DMS 273 (cell line): Measurements from ENCODE around the gene PTBP1.
A peak's percentile ranks its signal among the peaks of the same experiment; 100 is the strongest.

Experiments used
- DNase-seq: peaks from one replicate; lab custom pipeline; 2025; ENCODE audit not compliant: unreplicated experiment; lab: John Stamatoyannopoulos, UW

Gene PTBP1

GRCh38 chr19:796692-797527 is at the start of gene PTBP1:
PTBP1 (plus strand) TSS chr19:797452; CDS start chr19:797498, 46 bp downstream.
- peak; percentile 100 for DNase-seq

DNA sequence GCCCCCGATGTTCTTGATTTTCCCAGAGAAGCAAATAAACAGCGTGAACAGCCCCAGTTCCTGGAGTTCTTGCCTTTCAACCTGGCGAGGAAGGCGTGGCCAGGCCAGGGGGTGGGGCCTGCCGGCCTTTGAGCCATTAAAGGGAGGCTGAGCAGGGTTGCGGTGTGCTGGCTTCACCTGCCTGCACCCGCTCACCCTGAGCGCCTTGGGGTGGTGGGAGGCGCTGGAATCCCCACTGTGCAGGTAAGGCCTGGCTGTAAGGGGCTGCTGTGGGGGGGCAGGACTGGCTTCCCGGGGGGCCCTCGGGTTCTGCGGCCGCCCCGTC is 49.0 kb upstream of the PTBP1 start:
- no peak for DNase-seq

- no peak for DNase-seq
These were observed 47.4 kb upstream of the PTBP1 start for GRCh38 chr19:749811-750210.

DNA sequence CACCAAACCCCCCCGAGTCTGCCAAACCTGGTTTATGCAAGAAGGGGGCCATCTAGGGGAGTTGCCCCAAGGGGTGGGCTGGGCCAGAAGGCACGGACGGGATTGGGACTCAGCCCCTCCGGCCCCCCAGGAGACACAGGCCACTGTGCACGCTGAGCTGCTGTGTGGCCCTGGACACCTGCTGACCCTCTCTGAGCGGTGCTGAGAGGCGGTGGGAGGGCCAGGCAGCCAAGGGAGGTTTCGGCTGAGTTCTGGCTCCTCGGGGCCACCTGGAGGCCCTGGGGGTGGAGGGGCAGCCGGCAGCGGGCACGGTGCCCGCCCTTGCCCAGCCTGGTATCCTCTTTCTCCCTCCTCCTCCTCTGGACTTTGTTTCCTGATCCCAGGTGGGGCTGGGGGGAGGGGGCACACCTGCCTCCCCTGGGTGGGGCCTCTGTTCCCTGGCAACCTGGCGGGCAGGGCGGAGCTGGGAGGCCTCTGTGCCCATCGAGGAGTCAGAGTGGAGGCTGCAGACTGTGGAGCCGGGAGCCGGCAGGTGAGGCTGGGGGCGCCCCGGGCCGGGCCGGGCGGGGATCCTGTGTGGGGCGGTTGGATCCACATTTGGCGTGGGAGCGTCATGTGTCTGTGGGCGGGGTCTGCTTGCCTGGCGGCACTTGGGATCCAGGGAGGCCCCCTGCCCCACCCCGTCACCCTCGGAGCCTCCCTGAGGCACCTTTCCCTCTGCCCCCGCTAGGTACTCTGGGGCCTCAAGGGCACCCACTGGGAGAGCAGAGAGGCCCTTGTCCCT is 46.4 kb upstream of the PTBP1 start, which contains the start of gene MISP:
Gene MISP (plus strand): TSS at position 473 of the 784 bp plus-strand sequence. CDS start 5,835 bp downstream, outside the sequence.
- DNase-seq, result no peak

- no peak for DNase-seq
These were observed 45.5 kb upstream of the PTBP1 start for GRCh38 chr19:751501-752341.

GRCh38 chr19:752652-753517 is 44.4 kb upstream of the PTBP1 start:
- no peak for DNase-seq

DNA sequence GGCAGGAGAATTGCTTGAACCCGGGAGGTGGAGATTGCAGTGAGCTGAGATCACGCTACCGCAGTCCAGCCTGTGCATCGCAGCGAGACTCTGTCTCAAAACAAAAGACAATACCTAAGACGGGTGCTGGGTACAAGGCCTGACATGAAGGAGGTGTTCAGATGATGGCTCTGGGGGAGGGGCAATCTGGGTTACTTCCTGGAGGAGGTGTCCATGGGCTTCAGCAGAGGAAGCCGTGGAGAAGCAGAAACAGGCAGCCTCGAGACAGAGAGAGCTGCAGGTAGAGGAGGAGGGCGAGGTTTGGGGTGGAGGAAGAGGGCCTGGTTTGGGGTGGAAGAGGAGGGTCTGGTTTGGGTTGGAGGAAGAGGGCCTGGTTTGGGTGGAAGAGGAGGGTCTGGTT is 42.7 kb upstream of the PTBP1 start:
- no peak for DNase-seq

- DNase-seq, result no peak
These were observed 42.2 kb upstream of the PTBP1 start for GRCh38 chr19:755063-755462.

- peak; percentile 47 for DNase-seq
These were observed 41.0 kb upstream of the PTBP1 start for GRCh38 chr19:756236-756635.

- DNase-seq, result no peak
These were observed 40.2 kb upstream of the PTBP1 start for GRCh38 chr19:756821-757688.

DNA sequence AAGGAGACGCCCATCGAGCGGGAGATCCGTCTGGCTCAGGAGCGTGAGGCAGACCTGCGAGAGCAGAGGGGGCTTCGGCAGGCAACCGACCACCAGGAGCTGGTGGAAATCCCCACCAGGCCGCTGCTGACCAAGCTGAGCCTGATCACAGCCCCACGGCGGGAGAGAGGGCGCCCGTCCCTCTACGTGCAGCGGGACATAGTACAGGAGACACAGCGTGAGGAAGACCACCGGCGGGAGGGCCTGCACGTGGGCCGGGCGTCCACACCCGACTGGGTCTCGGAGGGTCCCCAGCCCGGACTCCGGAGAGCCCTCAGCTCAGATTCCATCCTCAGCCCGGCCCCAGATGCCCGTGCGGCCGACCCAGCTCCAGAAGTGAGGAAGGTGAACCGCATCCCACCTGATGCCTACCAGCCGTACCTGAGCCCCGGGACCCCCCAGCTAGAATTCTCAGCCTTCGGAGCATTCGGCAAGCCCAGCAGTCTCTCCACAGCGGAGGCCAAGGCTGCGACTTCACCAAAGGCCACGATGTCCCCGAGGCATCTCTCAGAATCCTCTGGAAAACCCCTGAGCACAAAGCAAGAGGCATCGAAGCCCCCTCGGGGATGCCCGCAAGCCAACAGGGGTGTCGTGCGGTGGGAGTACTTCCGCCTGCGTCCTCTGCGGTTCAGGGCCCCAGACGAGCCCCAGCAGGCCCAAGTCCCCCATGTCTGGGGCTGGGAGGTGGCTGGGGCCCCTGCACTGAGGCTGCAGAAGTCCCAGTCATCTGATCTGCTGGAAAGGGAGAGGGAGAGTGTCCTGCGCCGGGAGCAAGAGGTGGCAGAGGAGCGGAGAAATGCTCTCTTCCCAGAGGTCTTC is 39.2 kb upstream of the PTBP1 start:
- DNase-seq, result no peak

- DNase-seq, result no peak
These were observed 34.1 kb upstream of the PTBP1 start for GRCh38 chr19:763181-763580.

- no peak for DNase-seq
These were observed 33.4 kb upstream of the PTBP1 start for GRCh38 chr19:763869-764268.

- no peak for DNase-seq
These were observed 33.0 kb upstream of the PTBP1 start for GRCh38 chr19:764301-764700.

DNA sequence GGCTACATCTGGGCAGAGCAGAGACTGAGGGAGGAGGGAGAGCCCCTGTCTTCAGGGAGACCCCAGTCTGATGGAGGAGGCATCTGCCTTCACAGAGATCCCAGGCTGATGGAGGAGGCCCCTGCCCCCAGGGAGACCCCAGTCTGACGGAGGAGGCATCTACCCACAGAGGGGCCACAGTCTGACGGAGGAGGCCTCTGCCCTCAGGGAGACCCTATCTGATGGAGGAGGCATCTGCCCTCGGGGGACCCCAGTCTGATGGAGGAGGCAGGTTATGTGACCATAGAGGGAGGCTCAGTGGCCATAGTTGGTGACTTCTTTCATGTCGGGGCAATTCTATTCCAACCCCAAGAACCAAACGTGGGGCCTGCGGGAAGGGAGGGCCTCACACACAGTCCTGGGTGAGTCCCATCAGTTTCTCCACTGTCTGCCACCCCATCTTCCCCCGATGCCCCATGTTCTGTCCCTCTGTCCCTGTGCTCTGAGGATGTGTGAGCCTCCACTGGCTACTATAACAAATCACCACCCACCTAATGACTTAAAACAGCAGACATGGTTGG is 32.0 kb upstream of the PTBP1 start:
- DNase-seq, result no peak

DNA sequence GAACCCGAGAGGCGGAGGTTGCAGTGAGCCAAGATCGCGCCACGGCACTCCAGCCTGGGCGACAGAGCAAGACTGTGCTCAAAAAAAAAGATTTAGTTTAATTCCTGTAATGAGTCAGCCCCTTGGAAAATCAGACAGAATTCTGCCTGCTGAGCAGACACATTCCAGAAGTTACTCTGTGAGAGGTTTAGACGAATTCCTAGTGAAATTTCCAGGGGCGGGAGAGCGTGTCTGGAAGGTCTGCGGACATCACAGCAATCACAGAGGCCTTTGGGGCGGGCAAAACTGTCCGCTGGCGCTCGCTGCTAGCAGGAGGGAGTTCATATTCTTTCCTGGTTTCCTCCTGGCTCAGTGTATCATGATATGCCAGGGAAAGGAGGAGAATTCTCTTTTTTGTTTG is 28.8 kb upstream of the PTBP1 start:
- no peak for DNase-seq

DNA sequence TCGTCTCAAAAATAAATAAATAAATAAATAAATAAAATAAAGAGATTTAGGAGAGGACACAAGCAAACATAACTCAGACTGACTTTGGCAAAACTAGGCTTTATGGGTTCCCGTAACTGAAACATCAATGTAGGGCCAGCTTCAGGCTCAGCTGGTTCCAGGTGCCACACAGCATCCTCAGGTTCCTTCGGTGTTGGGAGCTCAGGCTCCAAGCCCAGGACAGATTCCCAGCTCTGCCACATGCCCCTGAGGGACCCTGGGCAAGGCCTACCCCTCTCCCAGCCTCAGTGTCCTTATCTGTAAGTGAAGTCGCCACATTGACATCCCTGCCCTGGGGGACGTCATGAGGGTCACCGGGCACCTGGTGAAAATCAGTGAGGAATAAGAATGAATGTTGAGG is 27.6 kb upstream of the PTBP1 start:
- no peak for DNase-seq

DNA sequence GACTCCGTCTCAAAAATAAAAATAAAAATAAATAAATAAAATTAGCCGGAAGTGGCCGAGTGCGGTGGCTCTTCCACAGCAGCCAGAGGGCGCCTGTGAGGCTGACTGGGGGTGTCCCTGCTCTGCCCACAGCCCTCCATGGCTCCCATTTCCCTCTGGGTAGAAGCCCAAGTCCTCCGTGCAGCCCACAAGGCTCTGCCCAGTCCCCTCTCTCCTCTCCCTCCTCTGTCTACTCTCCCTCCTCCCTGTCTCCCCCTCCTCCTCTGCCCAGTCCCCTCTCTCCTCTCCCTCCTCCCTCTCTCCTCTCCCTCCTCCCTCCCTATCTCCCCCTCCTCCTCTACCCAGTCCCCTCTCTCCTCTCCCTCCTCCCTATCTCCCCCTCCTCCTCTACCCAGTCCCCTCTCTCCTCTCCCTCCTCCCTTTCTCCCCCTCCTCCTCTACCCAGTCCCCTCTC is 25.9 kb upstream of the PTBP1 start:
- peak; percentile 83 for DNase-seq
